Neural crest cell (in vitro differentiated cells): ENCODE data around the gene GPR89A. TPM values are rescaled to one million over a fixed set of nuclear protein-coding genes. Genes with fewer than 3 reads are reported as not detected.

Source experiments
- DNase-seq: peaks from one replicate; pipeline ENCODE4 v3.0.0; 2021; ENCODE audit warnings: low read depth, mixed read lengths, low spot score
- H3K27ac Mint-ChIP-seq: one replicate; pipeline ENCODE4 v1.8.0; 2021; ENCODE audit warnings: mild to moderate bottlenecking, mixed read lengths; ENCODE audit not compliant: unreplicated experiment
- H3K27me3 Mint-ChIP-seq: 2 replicates; pipeline ENCODE4 v1.8.0; 2021; ENCODE audit warnings: low read depth, mild to moderate bottlenecking, mixed read lengths
- H3K36me3 Mint-ChIP-seq: 2 replicates; pipeline ENCODE4 v1.8.0; 2021; ENCODE audit warnings: low read depth, mild to moderate bottlenecking, mixed read lengths
- H3K4me1 Mint-ChIP-seq: 2 replicates; pipeline ENCODE4 v1.8.0; 2021; ENCODE audit warnings: mixed read lengths
- H3K4me3 Mint-ChIP-seq: one replicate; pipeline ENCODE4 v1.8.0; 2021; ENCODE audit warnings: mild to moderate bottlenecking, mixed read lengths
- H3K9me3 Mint-ChIP-seq: 2 replicates; pipeline ENCODE4 v1.8.0; 2021; ENCODE audit warnings: mixed read lengths
- total RNA-seq: library from RNA; stranded (reverse); gene quantifications from 2 replicates; pipeline ENCODE4 v1.2.1, GENCODE V29; 2021
- TF ChIP-seq, protein P1 (sequence below): fragments of 200-600 bp; sonication (generic); conservative IDR thresholded peaks from 2 replicates; pipeline ENCODE4 v1.5.0; 2021; ENCODE audit warnings: antibody characterized with exemption, mild to moderate bottlenecking

Gene GPR89A
- total RNA-seq, 1 donor from 2014 or later: 27.2 TPM

DNA sequence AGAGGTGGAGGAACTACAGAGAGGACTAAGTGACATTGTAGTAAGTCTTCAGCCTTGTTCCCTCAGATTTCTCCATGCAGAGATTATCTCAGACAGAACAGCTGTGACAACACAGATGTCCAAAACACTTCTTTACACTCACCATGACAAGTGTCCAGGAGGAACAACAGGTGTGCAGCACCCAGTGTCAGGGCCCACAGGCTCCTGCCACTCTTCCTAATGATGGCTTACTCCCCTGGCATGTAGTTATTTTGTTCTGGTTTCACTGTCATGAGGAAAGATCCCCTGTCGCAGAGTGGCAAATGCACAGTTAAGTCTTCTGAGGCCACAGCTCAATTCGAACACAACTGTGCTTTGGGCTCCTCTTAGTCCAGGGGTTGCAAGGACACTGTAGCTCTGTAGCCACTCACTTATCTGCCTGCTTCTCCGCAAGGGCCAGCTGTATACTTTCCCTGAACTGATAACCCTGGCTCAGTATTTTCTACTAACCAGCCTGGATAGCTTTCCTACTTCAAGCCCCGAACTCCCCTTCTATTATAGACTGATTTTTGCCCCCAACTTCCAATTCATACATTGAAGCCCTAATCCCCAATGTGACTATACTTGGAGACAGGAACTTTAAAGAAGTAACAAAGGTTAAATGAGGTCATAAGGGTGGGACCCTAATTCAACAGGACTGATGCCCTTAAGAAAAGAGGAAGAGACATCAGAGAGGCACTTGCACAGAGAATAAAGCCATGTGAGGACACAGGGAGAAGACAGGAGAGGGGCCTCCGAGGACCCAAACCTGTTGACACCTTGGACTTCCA lies 88.2 kb downstream of the GPR89A start:
- no peaks in the 10 kb centered on the region for H3K9me3 Mint-ChIP-seq
- no peaks in the 10 kb centered on the region for H3K4me1 Mint-ChIP-seq
- DNase-seq: no peak
- TF ChIP-seq, protein P1, sequence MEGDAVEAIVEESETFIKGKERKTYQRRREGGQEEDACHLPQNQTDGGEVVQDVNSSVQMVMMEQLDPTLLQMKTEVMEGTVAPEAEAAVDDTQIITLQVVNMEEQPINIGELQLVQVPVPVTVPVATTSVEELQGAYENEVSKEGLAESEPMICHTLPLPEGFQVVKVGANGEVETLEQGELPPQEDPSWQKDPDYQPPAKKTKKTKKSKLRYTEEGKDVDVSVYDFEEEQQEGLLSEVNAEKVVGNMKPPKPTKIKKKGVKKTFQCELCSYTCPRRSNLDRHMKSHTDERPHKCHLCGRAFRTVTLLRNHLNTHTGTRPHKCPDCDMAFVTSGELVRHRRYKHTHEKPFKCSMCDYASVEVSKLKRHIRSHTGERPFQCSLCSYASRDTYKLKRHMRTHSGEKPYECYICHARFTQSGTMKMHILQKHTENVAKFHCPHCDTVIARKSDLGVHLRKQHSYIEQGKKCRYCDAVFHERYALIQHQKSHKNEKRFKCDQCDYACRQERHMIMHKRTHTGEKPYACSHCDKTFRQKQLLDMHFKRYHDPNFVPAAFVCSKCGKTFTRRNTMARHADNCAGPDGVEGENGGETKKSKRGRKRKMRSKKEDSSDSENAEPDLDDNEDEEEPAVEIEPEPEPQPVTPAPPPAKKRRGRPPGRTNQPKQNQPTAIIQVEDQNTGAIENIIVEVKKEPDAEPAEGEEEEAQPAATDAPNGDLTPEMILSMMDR: no peak
- H3K4me3 Mint-ChIP-seq: no peak overlapping the region
- H3K36me3 Mint-ChIP-seq: no peaks in the 10 kb centered on the region
- H3K27ac Mint-ChIP-seq: no peak overlapping the region
- H3K27me3 Mint-ChIP-seq: no peaks in the 10 kb centered on the region

DNA sequence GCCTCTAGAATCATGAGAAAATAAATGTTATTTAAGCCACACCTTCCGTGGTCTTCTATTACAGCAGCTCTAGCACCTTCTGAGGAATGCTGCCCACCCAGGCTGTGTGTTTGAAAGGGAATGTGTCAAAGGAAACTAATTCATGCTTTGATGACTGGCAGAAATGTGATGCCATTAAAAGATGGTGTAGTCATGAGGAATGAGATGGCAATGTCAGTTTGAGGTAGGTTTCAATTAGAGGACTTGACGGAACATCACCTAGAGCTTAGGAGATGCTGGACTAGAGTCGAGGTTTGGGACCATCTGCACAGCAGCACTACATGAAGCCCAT lies 88.8 kb downstream of the GPR89A start:
- no peak overlapping the region for H3K4me3 Mint-ChIP-seq
- no peaks in the 10 kb centered on the region for H3K4me1 Mint-ChIP-seq
- no peaks in the 10 kb centered on the region for H3K9me3 Mint-ChIP-seq

DNA sequence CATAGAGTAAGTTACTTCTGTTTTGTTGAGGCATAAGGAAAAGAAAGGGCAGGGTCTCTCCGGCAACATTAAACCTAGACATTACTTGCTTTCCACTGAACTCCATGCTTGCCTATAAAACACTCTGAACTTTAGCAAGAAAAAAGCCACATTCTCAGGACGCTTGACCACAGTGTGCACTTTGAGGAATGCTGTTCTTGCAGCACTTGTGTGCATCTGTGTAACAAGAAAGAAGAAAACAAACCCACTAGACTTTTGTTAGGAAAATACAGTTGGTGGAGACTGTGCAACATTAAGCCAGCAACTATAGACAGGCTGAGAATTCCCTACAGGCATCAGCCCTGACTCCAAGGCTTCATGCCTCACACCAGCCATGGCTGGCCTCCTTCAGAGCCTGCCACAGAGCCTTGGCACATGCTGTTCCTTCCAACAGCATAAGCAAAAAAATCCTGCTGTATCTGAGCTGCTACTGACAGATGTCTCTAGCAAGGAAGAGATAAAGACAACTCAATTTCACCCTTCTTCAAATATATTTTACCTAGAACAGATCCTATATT lies 93.6 kb downstream of the GPR89A start:
- no peak for DNase-seq
- H3K4me3 Mint-ChIP-seq: no peak overlapping the region
- no peaks in the 10 kb centered on the region for H3K27me3 Mint-ChIP-seq
- H3K36me3 Mint-ChIP-seq: no peaks in the 10 kb centered on the region
- H3K9me3 Mint-ChIP-seq: no peaks in the 10 kb centered on the region
- TF ChIP-seq, protein P1: no peak
- H3K27ac Mint-ChIP-seq: no peak overlapping the region
- H3K4me1 Mint-ChIP-seq: no peaks in the 10 kb centered on the region

More for the DNA sequence above, 88.8 kb downstream of the GPR89A start:
- Mint-ChIP-seq H3K36me3 (no peaks in the 10 kb centered on the region), H3K27ac (no peak overlapping the region), H3K27me3 (no peaks in the 10 kb centered on the region)
- no peak for DNase-seq
- TF ChIP-seq, protein P1: no peak

DNA sequence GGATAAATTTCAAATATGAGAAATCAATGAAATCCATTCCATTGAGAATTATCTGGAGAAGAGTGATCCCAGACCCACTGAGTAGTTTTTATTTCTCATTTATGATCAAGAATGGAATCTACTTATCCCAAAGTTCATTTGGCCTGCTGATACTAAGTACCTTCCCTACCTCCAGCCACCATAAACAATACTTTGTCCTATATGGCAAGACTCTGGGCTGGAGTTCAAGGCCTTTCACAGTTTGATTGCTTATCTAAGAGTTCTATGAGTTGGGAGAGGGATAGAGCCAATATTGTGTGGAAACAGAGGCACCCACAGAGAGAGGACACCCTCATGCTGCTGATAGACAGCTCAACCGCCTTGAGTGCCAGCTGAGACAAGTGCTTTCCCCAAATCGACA lies 94.3 kb downstream of the GPR89A start:
- Mint-ChIP-seq H3K27me3 (no peaks in the 10 kb centered on the region), H3K4me3 (no peak overlapping the region), H3K9me3 (no peaks in the 10 kb centered on the region), H3K36me3 (no peaks in the 10 kb centered on the region), H3K4me1 (no peaks in the 10 kb centered on the region), H3K27ac (no peak overlapping the region)
- DNase-seq: no peak
- TF ChIP-seq, protein P1: no peak

DNA sequence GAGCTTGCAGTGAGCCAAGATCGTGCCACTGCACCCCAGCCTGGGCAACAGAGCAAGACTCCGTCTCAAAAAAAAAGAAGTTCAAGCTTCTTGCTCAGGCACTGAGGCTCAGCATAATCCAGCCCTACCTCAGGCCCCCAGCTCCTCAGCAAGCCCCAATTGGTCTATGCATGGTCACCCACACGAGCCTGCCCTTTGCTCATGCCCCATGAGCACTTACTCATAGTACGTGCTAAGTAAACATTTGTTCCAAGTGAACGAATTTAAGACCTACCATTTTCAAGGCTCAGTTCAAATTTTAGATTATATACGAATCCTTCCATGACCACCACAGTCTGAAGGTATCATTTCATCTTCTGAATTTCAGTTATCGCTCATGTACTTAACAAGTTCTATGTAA lies 95.0 kb downstream of the GPR89A start:
- TF ChIP-seq, protein P1: no peak
- H3K36me3 Mint-ChIP-seq: no peaks in the 10 kb centered on the region
- no peak for DNase-seq
- H3K27me3 Mint-ChIP-seq: no peaks in the 10 kb centered on the region
- no peak overlapping the region for H3K4me3 Mint-ChIP-seq
- H3K4me1 Mint-ChIP-seq: peaks cover under 1% of the 10 kb centered on the region
- H3K9me3 Mint-ChIP-seq: no peaks in the 10 kb centered on the region
- no peak overlapping the region for H3K27ac Mint-ChIP-seq
